GM12878 (cell line): Measurements from ENCODE around the gene PDE7B. TPM values are rescaled to one million over a fixed set of nuclear protein-coding genes. Genes with fewer than 3 reads are reported as not detected.

Source experiments
- ATAC-seq: fragments of 200-7000 bp; cut with Tn5 transposase; 3 replicates; pipeline ENCODE4 v1.9.1; 2020; ENCODE audit warnings: mild to moderate bottlenecking, moderate library complexity
- BruUV-seq: library from RNA; stranded (reverse); fragments of 400-500 nt; replicated peaks from 2 replicates; lab custom pipeline; 2021; lab: Mats Ljungman, UMichigan
- CTCF ChIA-PET: fragments of 300-600 bp; sonication (Branson Sonifier 250); formaldehyde crosslinking; extraction: SDS; loops from one replicate; lab custom pipeline; 2021; ENCODE audit warnings: inconsistent platforms; lab: Yijun Ruan, JAX
- POLR2A ChIA-PET: fragments of 350-600 bp; formaldehyde crosslinking; extraction: SDS; loops from one replicate; lab custom pipeline; 2021; ENCODE audit warnings: inconsistent platforms; lab: Charles Lee
- RAD21 ChIA-PET: fragments of 300-600 bp; sonication (Branson Sonifier 250); formaldehyde crosslinking; loops from one replicate; lab custom pipeline; 2023; ENCODE audit warnings: antibody characterized with exemption; ENCODE audit not compliant: unreplicated experiment; lab: Charles Lee
- SMC1A ChIA-PET: fragments of 300-600 bp; sonication (Branson Sonifier 250); formaldehyde crosslinking; loops from one replicate; lab custom pipeline; 2023; ENCODE audit not compliant: unreplicated experiment, uncharacterized antibody; lab: Charles Lee
- DNase-seq: peaks from one replicate; pipeline ENCODE4 v3.0.0-alpha.2; 2011; ENCODE audit warnings: low read depth, low spot score
- FAIRE-seq: peaks from 3 replicates; lab custom pipeline; 2011; peaks lifted over from hg19 to GRCh38; lab: Jason Lieb, UNC
- H2AFZ ChIP-seq: 2 replicates; pipeline ENCODE4 v1.6.0; 2011; ENCODE audit warnings: low read depth, low read length, control low read depth; ENCODE audit not compliant: control insufficient read depth
- H3K27ac ChIP-seq: 2 replicates; pipeline ENCODE4 v1.5.1; 2011; ENCODE audit warnings: control low read depth; ENCODE audit not compliant: control insufficient read depth, insufficient read depth
- H3K27me3 ChIP-seq, 2 experiments: replicated peaks in 1 of 2; 2 replicates each; pipeline versions ENCODE4 v1.6.0 to v1.6.1; 2011; ENCODE audit warnings: low read length in 1 of 2; ENCODE audit not compliant: control insufficient read depth in 2 of 2, insufficient read depth in 2 of 2
- H3K36me3 ChIP-seq, 2 experiments: 2 replicates each; pipeline ENCODE4 v1.5.1; 2011; ENCODE audit warnings: low read length in 1 of 2; ENCODE audit not compliant: control insufficient read depth in 2 of 2, insufficient read depth in 2 of 2
- H3K4me1 ChIP-seq: 2 replicates; pipeline ENCODE4 v1.6.1; 2011; ENCODE audit warnings: mild to moderate bottlenecking, low read length, moderate library complexity, mixed read lengths; ENCODE audit not compliant: control insufficient read depth, insufficient read depth
- H3K4me2 ChIP-seq: 2 replicates; pipeline ENCODE4 v1.6.0; 2011; ENCODE audit warnings: control low read depth; ENCODE audit not compliant: control insufficient read depth, insufficient read depth
- H3K4me3 ChIP-seq: fragments of 200-600 bp; sonication (generic); 2 replicates; pipeline ENCODE4 v1.5.1; 2016
- H3K79me2 ChIP-seq: 2 replicates; pipeline ENCODE4 v1.6.0; 2011; ENCODE audit warnings: low read length; ENCODE audit not compliant: control insufficient read depth, insufficient read depth
- H3K9ac ChIP-seq: 2 replicates; pipeline ENCODE4 v1.8.0; 2011; ENCODE audit warnings: low read length, control low read depth, mixed read lengths; ENCODE audit not compliant: control insufficient read depth, insufficient read depth
- H3K9me3 ChIP-seq: replicated peaks from 3 replicates; pipeline ENCODE4 v1.5.1; 2011; ENCODE audit warnings: mild to moderate bottlenecking, low read length; ENCODE audit not compliant: control insufficient read depth, insufficient read depth
- H4K20me1 ChIP-seq: 2 replicates; pipeline ENCODE4 v1.6.0; 2011; ENCODE audit not compliant: control insufficient read depth, insufficient read depth
- CBFB ChIP-seq: IDR thresholded peaks from 2 replicates; pipeline ENCODE4 v1.6.1; 2016; ENCODE audit warnings: antibody characterized with exemption, low read depth
- CUX1 ChIP-seq: IDR thresholded peaks from 2 replicates; pipeline ENCODE4 v1.6.1; 2012; ENCODE audit warnings: improper control_type of control experiment, low read depth, low read length; ENCODE audit not compliant: insufficient replicate concordance
- E2F4 ChIP-seq: IDR thresholded peaks from 2 replicates; pipeline ENCODE4 v1.6.1; 2012; ENCODE audit warnings: low read depth, low read length, improper control_type of control experiment
- FOXM1 ChIP-seq: IDR thresholded peaks from 2 replicates; pipeline ENCODE4 v1.6.1; 2012; ENCODE audit warnings: low read depth, mild to moderate bottlenecking, inconsistent platforms, low read length, moderate library complexity
- MEF2B ChIP-seq: fragments of 450-650 bp; IDR thresholded peaks from 2 replicates; pipeline ENCODE4 v1.6.1; 2018; ENCODE audit warnings: mild to moderate bottlenecking, moderate library complexity; ENCODE audit not compliant: partially characterized antibody, poor library complexity, severe bottlenecking
- NR2C1 ChIP-seq: fragments of 450-650 bp; IDR thresholded peaks from 2 replicates; pipeline ENCODE4 v1.6.1; 2017; ENCODE audit warnings: antibody characterized with exemption, mild to moderate bottlenecking, moderate library complexity
- SP1 ChIP-seq: IDR thresholded peaks from one replicate; pipeline ENCODE4 v1.6.1; 2011; ENCODE audit warnings: low read depth, low read length
- STAT1 ChIP-seq: fragments of 450-650 bp; conservative IDR thresholded peaks from 2 replicates; pipeline ENCODE4 v1.6.1; 2014; ENCODE audit warnings: antibody characterized with exemption, mild to moderate bottlenecking
- WGBS: methylation state at CpG from one replicate; pipeline ENCODE4 v1.1.6; 2016; ENCODE audit warnings: low lambda C conversion rate; ENCODE audit not compliant: insufficient replicate concordance, insufficient coverage; ENCODE audit errors: missing lambda C conversion rate; 5-methylcytosine and 5-hydroxymethylcytosine counted together
- in situ Hi-C: fragments of 300-500 bp; cut with MboI; formaldehyde crosslinking; loops from 9 replicates; pipeline ENCODE4 v1.14.3; 2018; ENCODE audit warnings: mixed read lengths
- intact Hi-C: fragments of 100-400 bp; cut with micrococcal nuclease; formaldehyde crosslinking; loops from one replicate; pipeline ENCODE4 v1.14.2; 2022; ENCODE audit not compliant: unreplicated experiment
- polyA plus RNA-seq, 11 experiments: library from polyadenylated mRNA; depleted of rRNA in 4 of 11; unstranded in 6 of 11; stranded (reverse) in 5 of 11; fragments of >200 nt; fragmentation: Nextera tagmentation in 4 of 11; fragmentation: Illumina TruSeq in 1 of 11; extraction: Ambion mirVana in 4 of 11; extraction: Trizol in 1 of 11; gene quantifications; 1 replicate in 1 of 11; 2 replicates in 10 of 11; pipeline versions ENCODE4 v1.2.1 to v1.2.3, GENCODE V29; 2011 to 2016; ENCODE audit warnings: inconsistent platforms in 2 of 11, missing spikeins in 2 of 11, low read depth in 1 of 11
- total RNA-seq, 4 experiments: library from RNA; depleted of rRNA in 3 of 4; stranded (reverse); fragments of >200 nt in 3 of 4; fragmentation: Illumina TruSeq in 1 of 4; extraction: Trizol in 1 of 4; gene quantifications; 2 replicates each; pipeline versions ENCODE4 v1.2.1 to v1.2.3, GENCODE V29; 2013 to 2021
- TF ChIP-seq, protein P1 (sequence below): fragments of 450-650 bp; IDR thresholded peaks from 2 replicates; pipeline ENCODE4 v1.6.1; 2017; ENCODE audit warnings: mild to moderate bottlenecking, moderate library complexity
- TF ChIP-seq, protein P2 (sequence below): fragments of 450-650 bp; IDR thresholded peaks from 2 replicates; pipeline ENCODE4 v1.6.1; 2017; ENCODE audit warnings: low read depth, mild to moderate bottlenecking, moderate library complexity

PDE7B gene
- total and polyA plus RNA-seq, 10 of the 15 experiments (the other 5 are each of a cell fraction or from before 2014, with no cell fraction given): not detected

- no peak for TF ChIP-seq CUX1
Measured at GRCh38 chr6:136161950-136162349, 310.4 kb downstream of the PDE7B start (continued).

DNA sequence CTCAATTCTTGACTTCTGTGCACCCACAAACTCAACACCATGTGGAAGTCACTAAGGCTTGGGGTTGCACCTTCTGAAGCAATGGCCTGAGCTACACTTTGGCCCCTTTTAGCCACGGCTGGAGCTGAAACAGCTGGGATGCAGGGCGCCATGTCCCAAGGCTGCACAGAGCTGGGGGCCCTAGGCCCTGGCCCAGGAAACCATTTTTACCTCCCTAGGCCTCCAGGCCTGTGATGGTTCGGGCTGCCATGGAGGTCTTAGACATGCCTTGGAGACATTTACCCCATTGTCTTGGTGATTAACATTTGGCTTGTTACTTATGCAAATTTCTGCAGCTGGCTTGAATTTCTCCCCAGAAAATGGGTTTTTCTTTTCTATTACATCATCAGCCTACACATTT is 311.8 kb downstream of the PDE7B start:
- Histone ChIP-seq H3K9me3 (no peaks in the 10 kb centered on the region), H3K4me3 (no peak overlapping the region), H3K9ac (no peak overlapping the region), H4K20me1 (no peaks in the 10 kb centered on the region; the same call in 1 of the 2 replicates), H2AFZ (no peak overlapping the region), H3K4me1 (no peaks in the 10 kb centered on the region), H3K27me3 (no peaks in the 10 kb centered on the region), H3K79me2 (no peaks in the 10 kb centered on the region), H3K36me3 (no peaks in the 10 kb centered on the region), H3K27ac (no peak overlapping the region), H3K4me2 (no peak overlapping the region)
- SMC1A ChIA-PET: no interaction called here
- FAIRE-seq (no peak), DNase-seq (no peak), ATAC-seq (no peak)
- POLR2A ChIA-PET: no interaction called here
- BruUV-seq: no TSS peak
- in situ Hi-C loops: no loop called here
- CTCF ChIA-PET: no interaction called here
- WGBS: 0% methylated on average over 3 of the region's 3 CpGs
- intact Hi-C loops: no loop called here
- RAD21 ChIA-PET: no interaction called here
- TF ChIP-seq E2F4: no peak
- TF ChIP-seq SP1: no peak
- TF ChIP-seq, protein P1, sequence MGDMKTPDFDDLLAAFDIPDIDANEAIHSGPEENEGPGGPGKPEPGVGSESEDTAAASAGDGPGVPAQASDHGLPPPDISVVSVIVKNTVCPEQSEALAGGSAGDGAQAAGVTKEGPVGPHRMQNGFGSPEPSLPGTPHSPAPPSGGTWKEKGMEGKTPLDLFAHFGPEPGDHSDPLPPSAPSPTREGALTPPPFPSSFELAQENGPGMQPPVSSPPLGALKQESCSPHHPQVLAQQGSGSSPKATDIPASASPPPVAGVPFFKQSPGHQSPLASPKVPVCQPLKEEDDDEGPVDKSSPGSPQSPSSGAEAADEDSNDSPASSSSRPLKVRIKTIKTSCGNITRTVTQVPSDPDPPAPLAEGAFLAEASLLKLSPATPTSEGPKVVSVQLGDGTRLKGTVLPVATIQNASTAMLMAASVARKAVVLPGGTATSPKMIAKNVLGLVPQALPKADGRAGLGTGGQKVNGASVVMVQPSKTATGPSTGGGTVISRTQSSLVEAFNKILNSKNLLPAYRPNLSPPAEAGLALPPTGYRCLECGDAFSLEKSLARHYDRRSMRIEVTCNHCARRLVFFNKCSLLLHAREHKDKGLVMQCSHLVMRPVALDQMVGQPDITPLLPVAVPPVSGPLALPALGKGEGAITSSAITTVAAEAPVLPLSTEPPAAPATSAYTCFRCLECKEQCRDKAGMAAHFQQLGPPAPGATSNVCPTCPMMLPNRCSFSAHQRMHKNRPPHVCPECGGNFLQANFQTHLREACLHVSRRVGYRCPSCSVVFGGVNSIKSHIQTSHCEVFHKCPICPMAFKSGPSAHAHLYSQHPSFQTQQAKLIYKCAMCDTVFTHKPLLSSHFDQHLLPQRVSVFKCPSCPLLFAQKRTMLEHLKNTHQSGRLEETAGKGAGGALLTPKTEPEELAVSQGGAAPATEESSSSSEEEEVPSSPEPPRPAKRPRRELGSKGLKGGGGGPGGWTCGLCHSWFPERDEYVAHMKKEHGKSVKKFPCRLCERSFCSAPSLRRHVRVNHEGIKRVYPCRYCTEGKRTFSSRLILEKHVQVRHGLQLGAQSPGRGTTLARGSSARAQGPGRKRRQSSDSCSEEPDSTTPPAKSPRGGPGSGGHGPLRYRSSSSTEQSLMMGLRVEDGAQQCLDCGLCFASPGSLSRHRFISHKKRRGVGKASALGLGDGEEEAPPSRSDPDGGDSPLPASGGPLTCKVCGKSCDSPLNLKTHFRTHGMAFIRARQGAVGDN: no peak
- no peak for TF ChIP-seq MEF2B
- TF ChIP-seq FOXM1: no peak
- no peak for TF ChIP-seq STAT1
- TF ChIP-seq NR2C1: no peak
- TF ChIP-seq, protein P2, sequence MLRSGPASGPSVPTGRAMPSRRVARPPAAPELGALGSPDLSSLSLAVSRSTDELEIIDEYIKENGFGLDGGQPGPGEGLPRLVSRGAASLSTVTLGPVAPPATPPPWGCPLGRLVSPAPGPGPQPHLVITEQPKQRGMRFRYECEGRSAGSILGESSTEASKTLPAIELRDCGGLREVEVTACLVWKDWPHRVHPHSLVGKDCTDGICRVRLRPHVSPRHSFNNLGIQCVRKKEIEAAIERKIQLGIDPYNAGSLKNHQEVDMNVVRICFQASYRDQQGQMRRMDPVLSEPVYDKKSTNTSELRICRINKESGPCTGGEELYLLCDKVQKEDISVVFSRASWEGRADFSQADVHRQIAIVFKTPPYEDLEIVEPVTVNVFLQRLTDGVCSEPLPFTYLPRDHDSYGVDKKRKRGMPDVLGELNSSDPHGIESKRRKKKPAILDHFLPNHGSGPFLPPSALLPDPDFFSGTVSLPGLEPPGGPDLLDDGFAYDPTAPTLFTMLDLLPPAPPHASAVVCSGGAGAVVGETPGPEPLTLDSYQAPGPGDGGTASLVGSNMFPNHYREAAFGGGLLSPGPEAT: no peak
- TF ChIP-seq CBFB: no peak
